ENCODE data around the gene TSPAN10.

The TSPAN10 gene

GRCh38 chr17:81680150-81680549 lies 43.2 kb downstream of the TSPAN10 start:
- DNase-seq (ENCODE audit: extremely low read depth, low read depth), result no peak
- no peak for TF ChIP-seq CTCF (IDR thresholded peaks at IDR 0.05; ENCODE audit: low read depth, low read length, missing control alignments)
- no peak overlapping the region for H3K4me3 ChIP-seq (replicated peaks; ENCODE audit: low read depth, low read length)

DNA sequence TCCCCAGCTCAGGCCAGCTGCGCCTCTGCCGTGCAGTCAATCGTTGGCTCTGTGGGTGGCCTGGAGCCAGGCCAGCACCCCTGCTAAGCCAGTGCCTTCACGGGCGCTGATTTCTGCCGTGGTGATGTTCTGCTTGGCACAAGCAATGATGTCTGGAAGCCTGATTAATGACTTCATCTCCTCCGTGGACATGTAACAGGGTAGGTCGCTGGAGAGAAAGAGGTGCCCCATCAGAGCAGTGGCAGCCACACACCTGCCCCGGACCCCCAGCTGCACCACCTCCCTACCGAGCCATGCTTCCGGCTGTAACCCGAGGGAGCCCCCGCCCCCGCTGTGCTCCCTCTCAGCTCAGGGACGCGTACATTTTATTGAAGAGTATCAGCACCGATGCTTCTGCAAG lies 44.7 kb downstream of the TSPAN10 start:
- H3K4me3 ChIP-seq (replicated peaks; ENCODE audit: low read depth, low read length), result no peak overlapping the region
- no peak for TF ChIP-seq CTCF (IDR thresholded peaks at IDR 0.05; ENCODE audit: low read depth, low read length, missing control alignments)
- DNase-seq (ENCODE audit: extremely low read depth, low read depth), result no peak

GRCh38 chr17:81682565-81683207 lies 45.7 kb downstream of the TSPAN10 start:
- no peak for TF ChIP-seq CTCF (IDR thresholded peaks at IDR 0.05; ENCODE audit: low read depth, low read length, missing control alignments)
- H3K4me3 ChIP-seq (replicated peaks; ENCODE audit: low read depth, low read length), result peak overlapping the region; percentile 96
- DNase-seq (ENCODE audit: extremely low read depth, low read depth), result no peak

GRCh38 chr17:81683208-81683583 lies 46.2 kb downstream of the TSPAN10 start:
- no peak for DNase-seq (ENCODE audit: extremely low read depth, low read depth)
- TF ChIP-seq CTCF (IDR thresholded peaks at IDR 0.05; ENCODE audit: low read depth, low read length, missing control alignments), result no peak
- peak overlapping the region; percentile 96 for H3K4me3 ChIP-seq (replicated peaks; ENCODE audit: low read depth, low read length)

DNA sequence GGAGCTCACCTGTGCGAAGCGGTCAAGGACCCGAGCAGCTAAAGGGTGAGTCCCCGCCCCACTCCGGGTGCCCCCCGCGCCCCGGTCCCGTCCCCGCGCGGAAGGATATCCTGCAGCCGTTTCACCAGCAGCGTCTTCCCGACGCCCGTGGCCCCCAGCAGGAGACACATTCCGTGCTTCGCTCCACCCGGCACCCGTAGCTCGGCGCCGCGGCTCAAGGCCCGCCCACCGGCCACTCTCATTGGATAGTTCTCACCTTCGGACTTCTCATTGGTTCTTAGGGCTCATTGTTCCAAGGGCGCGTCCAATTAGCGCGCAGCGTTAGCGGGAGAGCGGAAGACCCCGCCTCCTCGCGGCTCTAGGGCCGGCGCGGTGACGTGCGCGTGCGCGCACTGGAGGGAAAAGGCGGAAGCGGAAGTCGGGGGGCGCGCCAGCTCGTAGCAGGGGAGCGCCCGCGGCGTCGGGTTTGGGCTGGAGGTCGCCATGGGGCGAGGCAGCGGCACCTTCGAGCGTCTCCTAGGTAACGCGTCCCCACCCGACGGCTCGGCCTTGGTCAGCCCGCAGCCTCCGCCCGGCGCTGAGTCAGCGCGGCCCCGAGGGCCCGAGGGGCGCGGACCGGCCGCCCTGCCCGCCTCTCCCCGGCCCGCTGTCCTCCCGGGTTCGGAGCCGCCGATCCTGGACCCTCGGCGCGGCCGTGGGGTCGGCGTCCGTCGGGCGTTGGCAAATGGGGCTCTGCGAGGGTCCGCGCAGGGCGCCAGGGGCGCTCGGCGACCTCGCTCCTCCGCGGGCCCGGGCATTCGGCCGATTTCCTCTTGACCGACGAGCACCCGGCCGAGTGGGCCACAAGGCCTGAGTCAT lies 46.8 kb downstream of the TSPAN10 start, which contains the start of the genes ARL16 and HGS:
Gene ARL16, minus strand, starts transcription at position 214 of the 858 bp plus-strand sequence. Its CDS starts 44 bp downstream, at position 170.
Gene HGS, plus strand, starts transcription at position 428 of the 858 bp plus-strand sequence. Its CDS starts 56 bp downstream, at position 484.
- peak within 1 kb of the TSS; percentile 96 for H3K4me3 ChIP-seq (replicated peaks; ENCODE audit: low read depth, low read length)
- peak; percentile 95 for DNase-seq (ENCODE audit: extremely low read depth, low read depth)
- no peak for TF ChIP-seq CTCF (IDR thresholded peaks at IDR 0.05; ENCODE audit: low read depth, low read length, missing control alignments)

DNA sequence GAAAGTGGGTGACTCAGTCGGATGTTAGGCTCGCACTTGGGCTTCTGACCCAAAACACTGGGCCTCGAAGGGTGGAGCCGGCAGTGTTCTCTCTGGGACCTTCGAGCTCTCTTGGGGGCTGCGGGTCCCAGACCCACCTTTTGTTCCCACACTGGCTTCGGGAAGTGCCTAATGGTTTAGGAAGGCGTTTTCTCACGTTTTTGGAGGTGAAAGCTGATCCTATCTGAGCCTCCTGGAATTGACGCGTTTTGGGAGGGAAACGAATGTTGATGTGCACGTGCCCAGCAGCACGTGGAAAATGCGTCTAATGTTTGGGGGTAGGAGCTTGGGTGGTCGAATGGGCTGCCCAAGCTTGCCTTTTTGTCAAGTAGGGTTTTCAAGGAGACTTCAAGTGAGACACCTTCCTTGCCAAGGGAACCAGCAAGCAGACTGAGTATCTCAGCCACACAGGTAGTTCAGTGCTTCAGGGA lies 47.5 kb downstream of the TSPAN10 start:
- peak overlapping the region; percentile 96 for H3K4me3 ChIP-seq (replicated peaks; ENCODE audit: low read depth, low read length)
- no peak for DNase-seq (ENCODE audit: extremely low read depth, low read depth)
- no peak for TF ChIP-seq CTCF (IDR thresholded peaks at IDR 0.05; ENCODE audit: low read depth, low read length, missing control alignments)
